H54 (cell line): ENCODE measurements around the gene CMTM2.

Source experiments
- DNase-seq: peaks from one replicate; pipeline ENCODE4 v3.0.0; 2011; ENCODE audit warnings: low spot score, mixed read lengths; ENCODE audit not compliant: insufficient read length
- FAIRE-seq: peaks from 3 replicates; lab custom pipeline; 2011; peaks lifted over from hg19 to GRCh38; lab: Jason Lieb, UNC
- POLR2A ChIP-seq: IDR thresholded peaks from 2 replicates; pipeline ENCODE4 v1.6.1; 2011; ENCODE audit warnings: low read depth, mild to moderate bottlenecking, low read length

Gene CMTM2, protein sequence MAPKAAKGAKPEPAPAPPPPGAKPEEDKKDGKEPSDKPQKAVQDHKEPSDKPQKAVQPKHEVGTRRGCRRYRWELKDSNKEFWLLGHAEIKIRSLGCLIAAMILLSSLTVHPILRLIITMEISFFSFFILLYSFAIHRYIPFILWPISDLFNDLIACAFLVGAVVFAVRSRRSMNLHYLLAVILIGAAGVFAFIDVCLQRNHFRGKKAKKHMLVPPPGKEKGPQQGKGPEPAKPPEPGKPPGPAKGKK

DNA sequence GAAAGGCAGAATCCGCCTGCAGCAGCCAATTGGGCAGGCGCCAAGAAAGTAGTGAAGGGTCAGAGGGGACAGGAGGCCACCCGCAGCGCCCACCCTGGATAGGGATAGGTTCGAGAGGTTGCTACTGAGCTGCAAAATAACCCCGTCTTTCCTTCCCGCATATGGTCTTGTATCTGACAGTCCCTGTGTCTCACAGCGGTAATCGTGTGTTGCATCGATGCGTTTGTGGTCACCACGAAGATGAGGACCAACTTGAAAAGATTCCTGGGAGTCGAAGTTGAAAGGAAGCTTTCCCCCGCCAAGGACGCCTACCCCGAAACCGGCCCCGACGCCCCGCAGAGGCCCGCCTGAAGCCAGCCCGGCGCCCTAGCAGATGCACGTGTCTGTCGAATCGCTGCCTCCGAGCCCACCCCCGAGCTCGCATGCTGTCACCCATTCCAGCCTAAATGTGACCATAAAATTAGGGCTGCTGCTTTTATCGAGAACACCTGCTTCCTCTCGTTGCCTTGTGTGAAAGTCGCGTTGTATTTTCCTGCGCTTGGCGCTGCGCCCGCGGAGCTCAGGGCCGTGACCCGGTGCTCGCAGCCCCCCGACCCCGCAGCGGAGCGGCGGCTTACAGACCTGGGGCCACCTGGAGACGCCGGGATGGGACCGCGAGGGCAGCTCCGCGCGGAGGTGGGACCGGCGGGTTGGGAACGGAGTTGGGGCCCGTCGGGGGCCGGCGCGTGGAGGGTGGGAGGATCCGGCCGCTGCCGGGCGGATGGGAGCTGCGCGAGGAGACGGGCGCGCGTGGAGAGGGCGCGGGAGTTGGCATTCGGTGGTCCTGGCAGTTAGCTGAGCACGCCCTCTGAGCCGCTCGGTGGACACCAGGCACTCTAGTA is at the start of gene CMTM2:
CMTM2 (plus strand) TSS at position 813 of the 881 bp plus-strand sequence. CDS start 145 bp downstream, outside the sequence.
- no peak for DNase-seq
- TF ChIP-seq POLR2A = no peak
- FAIRE-seq = no peak

DNA sequence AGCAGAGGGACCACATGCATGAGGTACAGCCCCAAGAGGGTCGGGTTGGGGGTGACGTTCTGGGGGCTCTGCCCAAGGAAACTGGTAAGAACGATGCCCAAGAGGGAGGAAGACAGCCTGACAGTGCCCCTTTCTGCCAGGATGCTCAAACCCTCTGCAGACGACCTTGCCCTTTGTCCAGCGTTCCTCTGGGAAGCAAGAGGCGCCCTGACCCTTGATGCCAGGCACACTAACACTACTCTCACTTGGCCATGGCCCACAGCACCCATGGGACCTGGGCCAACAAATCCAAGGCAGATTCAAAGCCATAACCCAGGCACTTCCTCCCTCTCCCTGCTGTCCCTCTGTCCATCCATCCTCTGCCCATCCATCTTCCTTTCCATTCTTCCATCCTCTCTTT is 49.8 kb upstream of the CMTM2 start:
- FAIRE-seq (no peak), DNase-seq (no peak)
- no peak for TF ChIP-seq POLR2A

DNA sequence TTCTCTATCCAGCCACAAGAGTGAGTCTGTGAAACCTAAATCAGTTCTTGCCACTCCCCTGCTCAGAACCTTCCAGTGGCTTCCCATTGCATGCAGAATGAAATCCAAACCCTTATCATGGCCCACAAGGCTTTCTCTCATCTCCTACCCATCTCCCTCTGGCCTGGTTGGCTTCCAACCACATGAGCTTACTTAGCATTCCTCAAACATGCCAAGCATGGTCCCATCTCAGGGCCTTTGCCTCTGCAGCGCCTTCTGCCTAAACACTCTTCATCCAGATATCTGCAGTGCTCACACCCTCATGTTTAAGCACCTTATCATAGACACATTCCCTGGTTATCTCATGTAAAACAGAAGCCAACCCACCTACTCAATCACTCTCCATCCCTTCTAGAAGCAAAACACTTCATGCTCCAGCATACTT is 44.9 kb upstream of the CMTM2 start:
- FAIRE-seq = no peak
- no peak for DNase-seq

DNA sequence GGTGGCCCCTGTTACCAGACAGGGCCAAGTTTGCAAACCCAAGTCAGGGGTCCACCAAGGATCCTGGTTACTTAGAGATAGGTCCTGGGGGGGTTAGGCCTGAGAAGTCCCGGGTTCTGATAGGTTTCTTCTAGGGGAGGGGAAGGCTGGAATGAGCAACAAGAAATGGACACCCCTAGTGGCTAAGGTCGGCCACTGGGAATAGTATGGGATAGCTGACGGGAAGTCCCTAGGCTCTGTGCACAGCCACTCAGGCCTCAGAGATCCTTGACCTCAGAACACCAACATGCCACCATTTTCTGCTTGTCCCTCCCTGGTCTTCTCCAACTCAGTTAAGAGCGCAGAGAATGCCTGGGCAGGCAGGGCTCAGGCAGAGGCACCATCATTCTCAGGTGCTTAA is 42.7 kb upstream of the CMTM2 start:
- TF ChIP-seq POLR2A = no peak
- no peak for DNase-seq
- FAIRE-seq = no peak

More for the DNA sequence above, 44.9 kb upstream of the CMTM2 start:
- no peak for TF ChIP-seq POLR2A

DNA sequence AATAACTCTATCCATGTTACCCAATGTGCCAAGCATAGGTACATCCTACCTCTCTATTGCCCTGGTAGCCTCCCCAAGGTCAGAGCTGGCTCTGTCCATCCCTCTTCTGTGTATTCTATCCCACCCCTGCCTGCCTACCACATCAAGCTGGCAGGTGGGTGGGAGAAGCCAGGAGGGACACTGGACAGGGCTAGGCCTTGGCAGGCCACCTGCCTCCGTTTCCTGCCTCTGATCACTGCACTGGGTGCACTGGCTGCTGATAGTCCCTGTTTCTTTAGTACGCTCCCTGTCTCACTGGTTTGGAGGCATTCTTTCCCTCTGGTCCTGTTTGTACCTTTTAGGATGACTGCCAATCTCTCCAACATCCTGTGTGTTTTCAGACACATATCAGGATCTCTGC is 42.0 kb upstream of the CMTM2 start:
- no peak for TF ChIP-seq POLR2A
- no peak for FAIRE-seq
- no peak for DNase-seq

DNA sequence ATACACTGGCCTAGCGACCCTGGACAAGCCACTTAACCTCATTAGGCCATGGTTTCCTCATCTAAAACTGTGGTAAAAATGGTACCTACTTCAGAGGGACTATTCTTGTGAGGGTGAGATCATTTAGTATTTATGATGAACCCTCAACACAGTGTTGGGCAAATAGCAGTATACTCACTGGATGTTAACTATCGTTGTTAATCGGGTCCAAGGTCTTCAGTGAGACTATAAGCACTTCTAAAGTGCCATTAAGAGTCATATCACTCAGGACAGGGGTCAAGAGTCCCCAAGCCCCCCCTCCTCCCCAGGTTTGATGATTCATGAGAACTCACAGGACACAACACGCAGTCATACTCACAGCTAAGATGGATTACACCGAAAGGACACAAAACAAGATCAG is 40.4 kb upstream of the CMTM2 start:
- FAIRE-seq (no peak), DNase-seq (no peak)
- TF ChIP-seq POLR2A = no peak

DNA sequence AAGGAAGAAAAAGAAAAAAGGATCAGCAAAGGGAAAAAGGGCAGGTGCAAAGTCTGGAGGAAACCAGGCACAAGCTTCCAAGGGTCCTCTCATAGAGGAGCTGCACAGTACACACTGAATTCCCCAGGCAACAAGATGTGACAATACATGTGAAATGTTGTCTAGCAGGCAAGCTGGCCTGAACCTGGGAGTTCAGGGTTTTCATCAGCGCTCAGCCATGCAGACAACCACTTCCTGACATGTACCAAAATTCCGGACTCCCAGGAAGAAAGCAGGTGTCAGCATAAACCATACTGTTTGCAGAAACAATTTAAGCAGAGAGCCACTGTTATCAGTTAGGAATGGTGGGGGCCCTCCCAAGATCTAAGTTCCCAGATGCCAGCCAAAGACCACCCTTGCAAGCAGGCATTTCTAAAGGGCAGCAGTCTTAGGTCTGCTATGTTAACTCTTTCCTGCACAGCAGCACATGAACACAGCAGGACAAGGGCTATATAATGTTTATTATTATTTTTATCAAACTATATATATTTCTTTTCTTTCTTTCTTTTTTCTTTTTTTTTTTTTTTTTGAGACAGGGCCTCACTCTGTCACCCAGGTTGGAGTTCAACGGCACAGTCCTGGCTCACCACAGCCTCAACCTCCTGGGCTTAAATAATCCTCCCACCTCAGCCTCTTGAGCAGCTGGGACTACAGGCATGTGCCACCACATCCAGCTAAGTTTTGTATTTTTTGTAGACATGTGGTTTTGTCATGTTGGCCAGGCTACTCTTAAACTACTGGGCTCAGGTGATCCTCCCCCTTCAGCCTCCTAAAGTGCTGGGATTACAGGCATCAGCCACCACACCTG is 39.4 kb upstream of the CMTM2 start:
- FAIRE-seq = no peak
- DNase-seq = no peak

DNA sequence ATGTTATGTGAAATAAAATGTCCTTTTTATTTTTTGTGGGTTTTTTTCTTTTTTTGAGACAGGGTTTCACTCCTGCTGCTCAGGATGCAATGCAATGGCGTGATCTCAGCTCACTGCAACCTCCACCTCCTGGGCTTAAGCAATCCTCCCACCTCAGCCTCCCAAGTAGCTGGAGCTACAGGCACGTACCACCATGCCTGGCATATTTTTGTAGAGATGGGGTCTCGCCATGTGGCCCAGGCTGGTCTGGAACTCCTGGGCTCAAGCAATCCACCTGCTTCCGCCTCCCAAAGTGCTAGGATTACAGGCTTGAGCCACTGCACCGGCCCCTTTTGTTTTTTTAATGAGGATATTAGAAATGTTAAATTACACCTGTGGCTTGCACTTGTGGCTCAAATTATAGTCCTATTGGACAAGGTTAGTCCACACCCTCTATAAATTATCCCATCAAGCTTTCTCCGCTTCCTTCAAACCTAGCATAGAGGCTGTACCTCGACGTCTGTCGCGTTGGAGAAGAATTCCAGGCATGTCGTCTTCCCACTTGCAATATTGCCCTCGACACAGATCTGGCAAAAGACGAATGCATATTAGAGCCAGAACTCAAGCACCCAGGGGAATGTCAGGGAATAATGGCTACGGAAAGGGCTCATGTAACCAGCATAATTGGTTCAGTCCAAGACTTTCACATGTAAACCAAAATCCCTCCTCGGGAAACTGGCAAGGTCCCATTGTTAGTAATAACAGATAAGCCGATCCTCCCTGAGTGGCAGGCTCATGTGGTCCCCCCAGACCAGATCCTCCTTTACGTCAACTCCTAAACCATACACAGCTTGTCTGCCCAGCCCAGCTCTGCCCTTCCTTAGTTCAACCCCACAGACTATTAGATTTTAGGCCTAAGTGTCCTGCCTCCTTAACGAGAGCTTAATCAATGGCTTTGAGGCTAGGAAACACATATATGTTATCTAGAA is 37.6 kb upstream of the CMTM2 start:
- no peak for DNase-seq
- FAIRE-seq = no peak
- TF ChIP-seq POLR2A = no peak

More for the DNA sequence above, 39.4 kb upstream of the CMTM2 start:
- no peak for TF ChIP-seq POLR2A

DNA sequence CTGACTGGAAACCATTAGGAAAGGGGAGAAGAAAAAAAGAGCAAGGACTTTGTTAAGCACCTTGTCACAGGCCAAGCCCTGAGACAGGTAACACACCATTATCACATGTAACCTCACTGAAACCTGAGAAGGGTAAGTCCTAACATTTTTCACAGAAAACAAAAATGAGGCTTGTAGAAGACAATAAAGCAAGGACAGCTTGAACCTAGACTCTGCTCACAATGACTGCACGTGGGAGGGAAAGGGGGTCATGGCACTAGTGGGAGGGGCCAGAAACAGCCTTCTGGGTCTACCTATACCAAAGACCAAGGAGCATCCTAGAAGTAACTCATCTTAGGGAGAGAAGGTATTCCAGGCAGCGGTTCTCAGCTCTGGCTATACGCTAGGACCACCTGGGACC is 36.9 kb upstream of the CMTM2 start:
- DNase-seq = no peak
- no peak for FAIRE-seq

DNA sequence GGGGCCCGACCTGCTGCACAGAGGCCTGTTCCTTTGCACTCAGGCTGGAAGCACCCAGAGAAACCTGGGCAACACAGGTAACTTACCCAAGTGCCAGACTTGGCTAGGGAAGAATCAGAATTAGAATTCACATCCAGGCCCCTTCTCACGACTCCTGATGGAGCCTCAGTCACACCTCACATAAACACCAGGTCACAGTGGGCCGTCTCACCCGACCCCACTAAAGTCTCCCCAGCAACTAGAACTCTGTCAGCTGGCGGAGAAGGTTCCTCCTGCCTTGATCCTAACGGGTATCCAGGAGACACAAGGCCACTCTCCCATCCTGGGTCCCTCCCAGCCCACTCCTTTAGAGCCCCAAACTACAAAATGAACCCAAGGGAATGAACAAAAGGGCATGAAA is 35.7 kb upstream of the CMTM2 start:
- TF ChIP-seq POLR2A = no peak
- FAIRE-seq = no peak
- DNase-seq = no peak

More for the DNA sequence above, 36.9 kb upstream of the CMTM2 start:
- no peak for TF ChIP-seq POLR2A

DNA sequence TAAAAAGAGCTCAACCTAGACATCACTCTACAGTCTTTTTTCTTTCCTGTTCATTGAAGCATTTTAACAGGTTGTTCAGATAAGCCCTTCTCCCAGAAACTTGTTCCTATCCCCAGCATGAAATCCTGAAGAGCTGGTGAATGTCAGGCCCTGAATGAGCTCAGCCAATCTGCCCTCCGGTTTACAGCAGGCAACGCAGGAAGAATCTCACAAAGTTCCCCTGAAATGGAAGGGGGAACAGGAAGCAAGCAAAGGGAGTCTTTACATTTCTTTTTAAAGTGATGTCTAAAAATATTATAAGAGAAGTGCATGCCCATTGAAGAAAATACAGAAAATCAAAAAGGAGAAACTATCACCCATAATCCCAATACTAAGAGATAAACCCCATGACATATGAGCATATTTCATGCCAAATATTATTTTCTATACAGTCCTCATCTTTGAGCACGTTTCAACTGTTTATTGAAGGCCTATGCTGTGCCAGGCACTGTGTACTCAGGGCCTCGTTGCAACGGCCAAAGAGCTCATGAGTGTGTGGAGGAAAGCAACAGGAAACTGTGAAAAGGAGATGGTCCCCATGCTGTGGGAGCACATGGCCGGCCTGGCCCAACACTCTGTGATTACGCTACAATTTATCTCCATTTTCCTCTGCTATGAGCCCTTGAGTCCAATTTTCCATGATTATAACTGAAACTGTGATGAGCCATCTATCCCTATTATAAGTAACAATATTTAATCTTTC is 35.1 kb upstream of the CMTM2 start:
- no peak for TF ChIP-seq POLR2A

More for the DNA sequence above, 35.1 kb upstream of the CMTM2 start:
- FAIRE-seq (no peak), DNase-seq (no peak)
